H9 (cell line): ENCODE data around the gene SESTD1. TPM values are rescaled to one million over a fixed set of nuclear protein-coding genes. Genes with fewer than 3 reads are reported as not detected.

Experiments used
- DNase-seq: peaks from one replicate; pipeline ENCODE4 v3.0.0-alpha.2; 2017
- H2AFZ ChIP-seq: one replicate; pipeline ENCODE4 v1.6.1; 2013; ENCODE audit warnings: mild to moderate bottlenecking, low read length, control low read depth, moderate library complexity
- H2AK5ac ChIP-seq: 2 replicates; pipeline ENCODE4 v1.6.1; 2013; ENCODE audit warnings: low read length, control low read depth, mixed read lengths; ENCODE audit not compliant: insufficient read length
- H2BK120ac ChIP-seq: one replicate; pipeline ENCODE4 v1.6.1; 2013; ENCODE audit warnings: low read depth, mild to moderate bottlenecking, low read length, control low read depth, inconsistent platforms; ENCODE audit not compliant: poor library complexity, severe bottlenecking
- H2BK12ac ChIP-seq: 2 replicates; pipeline ENCODE4 v1.6.1; 2013; ENCODE audit warnings: low read length, control low read depth, mixed read lengths, low read depth; ENCODE audit not compliant: insufficient read length
- H2BK15ac ChIP-seq: 2 replicates; pipeline ENCODE4 v1.6.1; 2013; ENCODE audit warnings: low read depth, low read length, control low read depth
- H2BK20ac ChIP-seq: one replicate; pipeline ENCODE4 v1.6.1; 2013; ENCODE audit warnings: low read depth, mild to moderate bottlenecking, low read length, control low read depth, inconsistent platforms; ENCODE audit not compliant: poor library complexity, severe bottlenecking
- H2BK5ac ChIP-seq: 2 replicates; pipeline ENCODE4 v1.6.1; 2013; ENCODE audit warnings: low read length, control low read depth, mixed read lengths; ENCODE audit not compliant: insufficient read length
- H3K14ac ChIP-seq: 2 replicates; pipeline ENCODE4 v1.6.1; 2013; ENCODE audit warnings: low read length, control low read depth; ENCODE audit not compliant: insufficient read depth
- H3K18ac ChIP-seq: 2 replicates; pipeline ENCODE4 v1.6.1; 2013; ENCODE audit warnings: low read depth, mild to moderate bottlenecking, mixed read lengths, low read length, control low read depth; ENCODE audit not compliant: insufficient read length
- H3K23ac ChIP-seq: 2 replicates; pipeline ENCODE4 v1.6.1; 2013; ENCODE audit warnings: low read length, control low read depth, mixed read lengths, low read depth; ENCODE audit not compliant: insufficient read length
- H3K23me2 ChIP-seq: 2 replicates; pipeline ENCODE4 v1.6.1; 2013; ENCODE audit warnings: low read depth, mild to moderate bottlenecking, mixed read lengths, low read length, control low read depth; ENCODE audit not compliant: insufficient read length, poor library complexity, severe bottlenecking
- H3K27ac ChIP-seq: 2 replicates; pipeline ENCODE4 v1.5.1; 2013; ENCODE audit warnings: low read length, control low read depth, mixed read lengths, low read depth; ENCODE audit not compliant: insufficient read length
- H3K27me3 ChIP-seq: 2 replicates; pipeline ENCODE4 v1.6.1; 2013; ENCODE audit warnings: low read length, control low read depth, inconsistent platforms; ENCODE audit not compliant: insufficient read depth
- H3K4ac ChIP-seq: 2 replicates; pipeline ENCODE4 v1.6.1; 2013; ENCODE audit warnings: low read depth, mild to moderate bottlenecking, control low read depth, inconsistent platforms, low read length, moderate library complexity
- H3K4me1 ChIP-seq: 2 replicates; pipeline ENCODE4 v1.6.1; 2013; ENCODE audit warnings: low read length, control low read depth, inconsistent platforms; ENCODE audit not compliant: insufficient read depth
- H3K4me2 ChIP-seq: 2 replicates; pipeline ENCODE4 v1.6.1; 2013; ENCODE audit warnings: low read length, control low read depth, mixed read lengths; ENCODE audit not compliant: insufficient read length, insufficient read depth
- H3K56ac ChIP-seq: 2 replicates; pipeline ENCODE4 v1.6.1; 2013; ENCODE audit warnings: low read depth, mild to moderate bottlenecking, mixed read lengths, low read length, control low read depth; ENCODE audit not compliant: insufficient read length
- H3K79me1 ChIP-seq: 2 replicates; pipeline ENCODE4 v1.6.1; 2013; ENCODE audit warnings: low read depth, mild to moderate bottlenecking, moderate library complexity, low read length, control low read depth, inconsistent platforms; ENCODE audit not compliant: insufficient read depth, poor library complexity, severe bottlenecking
- H3K79me2 ChIP-seq: 2 replicates; pipeline ENCODE4 v1.6.1; 2013; ENCODE audit warnings: low read length, control low read depth, inconsistent platforms; ENCODE audit not compliant: insufficient read depth
- H3K9ac ChIP-seq: 2 replicates; pipeline ENCODE4 v1.6.1; 2013; ENCODE audit warnings: low read length, control low read depth, mixed read lengths; ENCODE audit not compliant: insufficient read length; ENCODE audit errors: extremely low read depth
- H3K9me3 ChIP-seq: one replicate; pipeline ENCODE4 v1.6.1; 2013; ENCODE audit warnings: low read depth, low read length, inconsistent platforms; ENCODE audit not compliant: control insufficient read depth
- H3T11ph ChIP-seq: one replicate; pipeline ENCODE4 v1.6.1; 2013; ENCODE audit warnings: mild to moderate bottlenecking, low read length, control low read depth, inconsistent platforms
- H4K20me1 ChIP-seq: one replicate; pipeline ENCODE4 v1.6.1; 2013; ENCODE audit not compliant: control insufficient read depth, insufficient read length, insufficient read depth
- H4K5ac ChIP-seq: 2 replicates; pipeline ENCODE4 v1.6.1; 2013; ENCODE audit warnings: low read depth, mild to moderate bottlenecking, mixed read lengths, low read length, control low read depth; ENCODE audit not compliant: insufficient read length
- H4K8ac ChIP-seq: replicated peaks from 2 replicates; pipeline ENCODE4 v1.6.1; 2013; ENCODE audit warnings: low read length, control low read depth, mixed read lengths, low read depth; ENCODE audit not compliant: insufficient read length
- H4K91ac ChIP-seq: 2 replicates; pipeline ENCODE4 v1.6.1; 2013; ENCODE audit warnings: low read depth, mild to moderate bottlenecking, moderate library complexity, mixed read lengths, low read length, control low read depth; ENCODE audit not compliant: insufficient read length
- H3K27ac Mint-ChIP-seq, 3 experiments: 2 replicates in 2 of 3; 3 replicates in 1 of 3; pipeline ENCODE4 v1.8.0; 2020 to 2021; ENCODE audit warnings: mixed read lengths in 3 of 3, mild to moderate bottlenecking in 1 of 3, moderate library complexity in 1 of 3
- H3K27me3 Mint-ChIP-seq: 2 replicates; pipeline ENCODE4 v1.8.0; 2021; ENCODE audit warnings: low read depth, mild to moderate bottlenecking, moderate library complexity, mixed read lengths
- H3K36me3 Mint-ChIP-seq, 3 experiments: 2 replicates in 2 of 3; 3 replicates in 1 of 3; pipeline ENCODE4 v1.8.0; 2020 to 2021; ENCODE audit warnings: low read depth in 3 of 3, mixed read lengths in 3 of 3; ENCODE audit not compliant: insufficient read depth in 1 of 3
- H3K4me1 Mint-ChIP-seq, 2 experiments: 2 replicates each; pipeline ENCODE4 v1.8.0; 2020; ENCODE audit warnings: mixed read lengths in 2 of 2
- H3K4me3 Mint-ChIP-seq, 2 experiments: 2 replicates in 1 of 2; 3 replicates in 1 of 2; pipeline ENCODE4 v1.8.0; 2020 to 2021; ENCODE audit warnings: mild to moderate bottlenecking in 2 of 2, mixed read lengths in 2 of 2, moderate library complexity in 1 of 2
- H3K9me3 Mint-ChIP-seq, 2 experiments: 2 replicates in 1 of 2; 3 replicates in 1 of 2; pipeline ENCODE4 v1.8.0; 2020; ENCODE audit warnings: mild to moderate bottlenecking in 2 of 2, mixed read lengths in 2 of 2, moderate library complexity in 1 of 2
- WGBS: extraction: QIAGEN DNeasy Blood & Tissue Kit; methylation state at CpG from one replicate; pipeline ENCODE4 v1.1.7; 2013; ENCODE audit warnings: missing lambda C conversion rate, low lambda C conversion rate, mixed read lengths; ENCODE audit not compliant: insufficient read length; ENCODE audit errors: extremely low coverage; 5-methylcytosine and 5-hydroxymethylcytosine counted together
- total RNA-seq: library from RNA; stranded (reverse); gene quantifications from 2 replicates; pipeline ENCODE4 v1.2.1, GENCODE V29; 2021
- TF ChIP-seq, protein P1 (sequence below): fragments of 200-600 bp; sonication (generic); conservative IDR thresholded peaks from 3 replicates; pipeline ENCODE4 v1.8.0; 2021; ENCODE audit warnings: antibody characterized with exemption, mild to moderate bottlenecking

SESTD1 gene
- total RNA-seq, 1 experiment from 2014 or later, result 44.4 TPM

DNA sequence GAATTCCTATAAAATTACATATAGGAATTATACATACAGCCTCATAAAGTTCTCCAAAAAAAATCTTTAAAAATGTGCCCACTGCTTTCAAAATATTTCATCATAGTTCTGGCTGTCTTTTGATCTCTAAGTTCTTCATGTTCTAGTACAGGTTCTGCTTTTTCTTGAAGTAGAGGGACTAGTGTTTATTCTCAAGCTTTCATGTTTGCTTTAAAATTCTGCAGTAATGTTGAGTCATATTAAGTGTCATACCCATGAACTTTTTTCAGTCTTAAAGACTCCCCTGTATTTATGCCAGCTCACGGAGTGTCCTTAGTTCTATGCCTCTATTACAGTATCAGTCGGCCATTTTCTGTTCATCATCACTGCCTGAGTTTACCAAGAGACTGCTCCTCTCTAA, 159.9 kb downstream of the SESTD1 start:
- peak overlapping the region in 1 of 3 experiments; percentile 25; a peak in 1 of 7 replicates for H3K27ac Mint-ChIP-seq
- H3K27ac ChIP-seq, result no peak overlapping the region

More for the DNA sequence above, 159.9 kb downstream of the SESTD1 start:
- Histone ChIP-seq H2BK5ac (no peak overlapping the region), H3K79me2 (no peaks in the 10 kb centered on the region), H2AK5ac (no peak overlapping the region), H3K4me1 (no peaks in the 10 kb centered on the region), H3T11ph (no peak overlapping the region), H2BK12ac (no peak overlapping the region), H2BK15ac (no peak overlapping the region), H3K4ac (no peak overlapping the region), H3K9ac (no peak overlapping the region), H3K14ac (no peak overlapping the region), H4K5ac (no peak overlapping the region), H3K27me3 (no peaks in the 10 kb centered on the region), H4K91ac (no peak overlapping the region), H3K79me1 (no peaks in the 10 kb centered on the region), H3K56ac (no peak overlapping the region), H3K4me2 (no peak overlapping the region), H2BK120ac (no peak overlapping the region), H3K18ac (no peak overlapping the region), H3K23ac (no peak overlapping the region), H4K8ac (no peak overlapping the region), H4K20me1 (no peaks in the 10 kb centered on the region), H3K23me2 (no peaks in the 10 kb centered on the region), H2AFZ (no peak overlapping the region), H3K9me3 (no peaks in the 10 kb centered on the region), H2BK20ac (no peak overlapping the region)
- H3K4me1 Mint-ChIP-seq, result peaks cover 0 to 2% of the 10 kb centered on the region in 2 experiments; a peak in 1 of 4 replicates
- TF ChIP-seq, protein P1, sequence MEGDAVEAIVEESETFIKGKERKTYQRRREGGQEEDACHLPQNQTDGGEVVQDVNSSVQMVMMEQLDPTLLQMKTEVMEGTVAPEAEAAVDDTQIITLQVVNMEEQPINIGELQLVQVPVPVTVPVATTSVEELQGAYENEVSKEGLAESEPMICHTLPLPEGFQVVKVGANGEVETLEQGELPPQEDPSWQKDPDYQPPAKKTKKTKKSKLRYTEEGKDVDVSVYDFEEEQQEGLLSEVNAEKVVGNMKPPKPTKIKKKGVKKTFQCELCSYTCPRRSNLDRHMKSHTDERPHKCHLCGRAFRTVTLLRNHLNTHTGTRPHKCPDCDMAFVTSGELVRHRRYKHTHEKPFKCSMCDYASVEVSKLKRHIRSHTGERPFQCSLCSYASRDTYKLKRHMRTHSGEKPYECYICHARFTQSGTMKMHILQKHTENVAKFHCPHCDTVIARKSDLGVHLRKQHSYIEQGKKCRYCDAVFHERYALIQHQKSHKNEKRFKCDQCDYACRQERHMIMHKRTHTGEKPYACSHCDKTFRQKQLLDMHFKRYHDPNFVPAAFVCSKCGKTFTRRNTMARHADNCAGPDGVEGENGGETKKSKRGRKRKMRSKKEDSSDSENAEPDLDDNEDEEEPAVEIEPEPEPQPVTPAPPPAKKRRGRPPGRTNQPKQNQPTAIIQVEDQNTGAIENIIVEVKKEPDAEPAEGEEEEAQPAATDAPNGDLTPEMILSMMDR, result no peak
- no peaks in the 10 kb centered on the region for H3K27me3 Mint-ChIP-seq
- peaks cover 3 to 6% (median 4%) of the 10 kb centered on the region in 3 experiments; a peak in 6 of 7 replicates for H3K36me3 Mint-ChIP-seq
- H3K4me3 Mint-ChIP-seq, result no peak overlapping the region
- DNase-seq, result no peak
- no peaks in the 10 kb centered on the region for H3K9me3 Mint-ChIP-seq
- whole genome bisulfite sequencing, result no CpG with 5 or more reads among the region's 2 CpGs
